NCI-H1105 treated with DMSO at 0.1 percent for 48 hours (cell line): Measurements from ENCODE around the gene PYGL.
"Not testable (repeated sequence)": the region's sequence is repeated elsewhere in the genome, so short reads cannot be mapped to it uniquely, and the experiment has no call there.

ENCODE experiments used
- DNase-seq: peaks from one replicate; lab custom pipeline; 2025; lab: John Stamatoyannopoulos, UW

Gene PYGL

GRCh38 chr14:50954811-50955372, 10.6 kb upstream of the PYGL start:
- peak; percentile 47 for DNase-seq

DNA sequence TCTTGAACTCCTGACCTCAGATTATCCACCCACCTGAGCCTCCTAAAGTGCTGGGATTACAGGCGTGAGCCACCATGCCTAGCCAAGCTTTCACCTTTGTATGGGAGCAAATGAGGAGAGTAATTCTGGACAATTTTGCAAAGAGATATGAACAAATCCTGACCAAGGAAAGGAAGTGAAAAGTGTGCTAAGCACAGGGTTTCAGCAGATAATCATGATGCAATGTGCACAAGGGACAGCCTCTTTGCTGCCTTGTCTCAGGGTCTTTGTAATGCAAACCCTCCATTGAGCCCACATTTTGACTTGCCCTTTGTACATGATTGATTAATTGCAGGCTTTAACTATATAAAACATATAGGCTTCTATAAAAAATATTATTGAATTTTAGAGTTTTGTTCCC, 9.2 kb upstream of the PYGL start:
- DNase-seq: no peak

- DNase-seq: no peak
Measured at GRCh38 chr14:50951032-50951431, 6.7 kb upstream of the PYGL start.

- no peak for DNase-seq
Measured at GRCh38 chr14:50948205-50948604, 3.9 kb upstream of the PYGL start.

GRCh38 chr14:50947446-50947845, 3.2 kb upstream of the PYGL start:
- no peak for DNase-seq

GRCh38 chr14:50946234-50946935, 2.1 kb upstream of the PYGL start:
- no peak for DNase-seq

DNA sequence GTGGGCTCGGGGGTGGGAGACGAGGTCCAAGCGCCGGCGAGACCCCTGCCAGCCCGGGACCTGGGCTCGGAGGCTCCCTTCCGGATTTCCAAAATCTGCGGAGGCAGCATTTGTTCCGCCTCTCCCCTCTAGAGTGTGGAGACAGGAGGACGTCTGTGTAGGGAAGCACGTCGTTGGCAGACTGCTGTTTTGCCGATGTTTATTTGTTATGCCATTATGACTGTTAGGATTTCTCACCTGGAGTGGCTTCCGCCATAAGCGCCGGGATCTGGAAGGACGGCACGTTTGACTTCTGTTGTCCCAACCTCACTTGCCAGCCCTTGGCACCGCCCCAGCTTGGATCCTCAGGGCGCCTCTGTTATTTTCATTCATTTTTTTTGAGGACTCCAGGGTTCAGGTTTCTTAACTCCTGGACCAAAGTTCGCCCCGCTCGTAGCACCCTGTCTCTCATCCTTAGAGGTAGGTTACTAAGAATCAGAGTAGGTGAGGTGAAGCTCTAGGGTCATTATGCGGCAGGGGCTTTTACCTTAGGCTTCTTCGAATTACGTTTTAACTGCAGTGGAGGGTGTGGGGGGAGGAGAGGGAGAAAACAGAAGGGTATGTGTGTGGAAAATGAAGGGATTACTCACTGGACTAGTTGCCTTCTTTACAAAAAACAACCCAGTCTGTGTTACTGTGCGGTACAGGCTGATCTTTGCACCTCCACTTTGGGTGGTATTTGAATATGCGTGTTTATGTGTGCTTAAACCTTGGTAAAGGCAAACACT, 547 bp upstream of the PYGL start:
- DNase-seq: peak; percentile 83

DNA sequence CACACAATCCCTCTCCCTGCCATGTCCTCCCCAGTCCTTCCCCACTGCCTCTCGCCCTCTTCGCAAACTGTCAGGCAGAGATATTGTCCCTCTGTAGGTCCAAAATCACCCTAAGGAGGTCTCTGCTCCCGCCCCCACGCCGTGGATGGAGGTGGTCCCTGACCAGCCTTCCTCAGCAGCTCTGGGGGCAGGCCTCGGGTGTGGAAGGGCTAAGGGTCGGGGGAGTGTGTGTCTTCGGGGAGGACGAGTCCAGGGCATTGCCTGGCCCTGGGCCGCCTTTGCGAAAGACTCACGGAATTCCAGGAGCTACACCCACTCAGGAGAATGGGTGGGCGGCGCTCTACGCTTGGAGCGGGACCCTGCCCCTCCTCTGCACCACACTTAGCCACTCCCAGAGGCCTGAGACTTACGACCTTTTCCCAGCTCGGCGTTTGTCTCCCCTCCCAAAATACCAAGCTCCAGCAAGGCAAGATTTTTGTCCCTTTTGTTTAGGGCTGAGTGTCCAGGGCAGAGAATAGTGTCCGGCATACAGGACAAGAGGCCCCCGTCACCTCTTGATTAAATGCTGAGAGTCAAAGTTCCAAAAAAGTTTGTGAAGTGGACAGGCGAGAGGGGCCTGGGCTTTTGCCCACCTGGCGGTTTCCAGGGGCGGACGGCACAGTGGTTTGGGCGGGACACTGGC, 881 bp downstream of the PYGL start:
- no peak for DNase-seq

- not testable (repeated sequence) for DNase-seq
Measured at GRCh38 chr14:50941638-50942037, 2.6 kb downstream of the PYGL start.

DNA sequence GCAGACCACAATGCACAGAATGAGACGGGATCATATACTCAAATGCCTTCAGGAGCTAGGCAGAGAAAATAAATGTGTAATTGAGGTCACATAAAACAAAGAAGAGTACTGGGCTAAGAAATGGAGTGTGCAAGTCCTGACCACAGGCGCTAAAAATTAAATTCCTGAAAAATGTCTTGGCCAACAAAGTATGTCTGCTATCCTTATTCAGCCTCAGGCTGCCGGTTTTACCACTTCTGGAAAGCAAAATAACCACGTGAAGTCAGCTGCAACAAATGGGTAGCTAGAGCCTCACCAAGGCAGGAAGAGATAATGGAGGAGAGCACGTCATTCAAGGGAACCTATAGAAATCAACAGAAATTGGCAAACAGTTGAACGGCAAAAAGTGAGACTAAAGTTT, 3.1 kb downstream of the PYGL start:
- no peak for DNase-seq

DNA sequence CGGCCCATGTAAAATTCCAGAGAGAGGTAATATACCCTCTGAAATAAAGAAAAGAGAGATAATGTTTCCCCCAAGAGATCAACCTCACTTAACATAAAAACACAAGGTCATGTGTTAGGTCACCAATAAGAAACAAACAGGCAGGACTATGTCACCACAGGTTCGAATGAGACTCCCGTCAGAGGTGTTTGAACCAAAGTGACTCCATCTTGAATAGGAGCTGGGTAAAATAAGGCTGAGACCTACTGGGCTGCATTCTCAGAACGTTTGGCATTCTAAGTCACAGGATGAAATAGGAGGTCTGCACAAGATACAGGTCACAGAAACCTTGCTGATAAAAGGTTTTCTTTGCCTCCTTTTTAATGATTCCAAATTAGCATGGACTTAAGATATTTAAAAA, 6.5 kb downstream of the PYGL start:
- DNase-seq: no peak

DNA sequence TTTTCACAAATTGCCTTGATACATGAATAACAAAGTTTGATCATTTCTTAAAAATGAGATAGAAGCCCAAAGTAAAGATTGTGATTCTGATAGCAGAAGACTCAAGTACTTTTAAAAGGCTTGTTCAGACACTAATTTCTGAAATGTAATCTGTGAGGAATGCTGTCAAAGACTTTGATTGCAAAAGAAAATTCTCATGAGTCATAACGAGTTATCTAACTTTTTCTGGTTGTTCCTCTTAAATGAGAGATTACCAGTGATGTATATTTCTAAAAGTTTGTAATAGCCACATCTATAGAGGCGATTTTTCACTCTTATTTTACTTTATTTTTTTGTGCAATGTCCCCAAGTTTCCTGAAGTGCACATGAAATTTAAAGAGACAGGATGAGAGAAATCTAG, 7.0 kb downstream of the PYGL start:
- no peak for DNase-seq

GRCh38 chr14:50936882-50937281, 7.4 kb downstream of the PYGL start:
- no peak for DNase-seq

GRCh38 chr14:50936016-50936340, 8.3 kb downstream of the PYGL start:
- DNase-seq: no peak

DNA sequence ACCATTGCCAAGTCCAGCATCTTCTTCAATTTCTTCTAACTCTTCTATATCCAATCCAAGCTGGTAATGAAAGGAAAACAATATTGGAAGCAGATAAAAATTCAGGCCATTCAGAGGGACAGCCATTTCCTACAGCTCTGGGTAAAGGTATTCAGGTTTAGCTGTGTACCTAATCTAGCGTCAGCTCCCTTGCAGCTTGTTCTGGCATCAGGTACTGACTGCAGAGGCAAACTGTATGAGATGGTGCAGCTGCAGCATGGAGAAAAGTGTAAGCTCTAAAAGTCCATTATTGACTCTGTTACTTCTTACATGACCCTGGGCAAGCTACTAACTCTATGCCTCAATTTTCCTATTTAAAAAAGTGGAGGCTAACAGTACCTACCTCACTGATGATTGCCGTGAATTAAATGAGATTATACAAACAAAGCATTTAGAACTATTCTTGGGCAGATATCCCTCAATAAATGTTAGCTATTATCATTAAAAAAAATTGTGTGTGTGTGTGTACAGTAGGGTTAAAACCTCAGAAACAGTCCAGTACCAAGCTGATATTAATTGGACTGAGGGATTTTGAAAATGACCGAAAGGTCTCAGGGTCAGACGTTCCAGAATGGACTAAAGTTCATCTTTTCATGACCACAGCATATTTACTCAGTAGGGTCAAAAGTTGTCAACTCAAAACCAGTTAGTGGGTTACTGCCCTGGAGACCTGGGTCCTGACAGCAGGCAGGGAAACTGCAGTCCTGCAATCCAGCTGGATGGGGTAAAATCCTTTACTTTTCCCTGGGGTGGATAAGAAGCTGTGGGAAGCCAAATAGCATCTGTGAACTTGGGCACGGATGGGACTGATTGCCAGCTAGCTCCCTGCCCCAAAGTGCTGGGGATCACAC, 8.9 kb downstream of the PYGL start:
- no peak for DNase-seq

DNA sequence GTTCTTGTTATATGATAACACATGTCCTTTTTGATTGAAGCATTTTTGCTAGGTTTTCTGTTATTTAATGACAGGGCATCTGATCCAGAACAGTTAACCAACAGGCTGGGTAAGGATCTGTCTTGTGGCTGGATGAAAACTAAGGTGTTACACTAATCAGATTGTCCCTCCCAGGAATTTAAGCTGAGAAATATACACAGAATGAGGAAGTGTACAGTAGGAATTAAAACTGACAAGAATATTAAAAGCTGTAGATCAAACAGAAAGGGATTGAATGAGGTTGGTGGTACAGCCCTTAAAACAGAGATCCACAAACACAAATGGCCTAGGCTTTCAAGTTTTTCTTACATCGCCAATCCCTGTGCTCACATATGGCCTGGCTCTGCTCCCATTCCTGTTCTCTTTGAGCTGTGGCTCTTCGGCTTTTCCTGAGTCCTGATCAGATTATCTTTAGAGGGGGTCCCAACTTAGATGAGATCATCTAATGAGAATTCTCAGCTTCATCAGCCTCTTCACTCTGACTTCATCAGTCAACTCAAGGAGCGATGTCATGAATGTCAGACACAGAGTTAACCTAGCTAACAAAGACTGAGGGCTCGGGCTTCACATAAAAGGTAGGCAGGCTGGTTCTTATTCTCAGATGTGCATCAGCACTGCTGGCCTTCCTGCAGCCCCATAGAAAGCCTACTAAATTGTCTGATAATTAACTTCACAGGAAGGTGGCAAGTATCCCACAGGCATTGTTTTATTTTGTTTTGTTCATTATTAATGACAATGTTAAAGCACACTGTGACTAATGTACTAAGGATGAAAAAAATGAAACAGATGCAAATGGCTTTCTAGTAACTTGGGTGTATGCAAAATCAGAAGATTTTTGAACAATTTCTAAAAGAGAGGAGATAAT, 11.4 kb downstream of the PYGL start:
- DNase-seq: no peak

DNA sequence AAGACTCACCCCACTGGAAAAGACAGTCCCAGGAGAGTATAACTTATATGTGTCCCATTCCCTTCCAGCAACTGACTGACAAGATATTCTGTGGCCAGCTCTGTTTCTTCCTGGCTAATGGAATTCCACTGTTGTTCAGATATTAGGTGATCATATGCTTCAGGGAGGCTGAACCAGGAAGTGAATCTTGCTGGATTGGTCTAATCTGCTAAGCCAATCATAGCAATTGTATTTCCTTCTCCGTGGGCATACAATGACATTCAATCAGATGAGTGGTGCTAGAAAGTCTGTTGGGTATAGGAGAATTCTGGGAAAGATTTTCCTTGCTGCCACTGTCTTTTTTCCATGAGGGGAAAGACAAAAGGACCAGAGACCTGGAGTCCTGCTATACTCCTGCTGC, 12.1 kb downstream of the PYGL start:
- no peak for DNase-seq

DNA sequence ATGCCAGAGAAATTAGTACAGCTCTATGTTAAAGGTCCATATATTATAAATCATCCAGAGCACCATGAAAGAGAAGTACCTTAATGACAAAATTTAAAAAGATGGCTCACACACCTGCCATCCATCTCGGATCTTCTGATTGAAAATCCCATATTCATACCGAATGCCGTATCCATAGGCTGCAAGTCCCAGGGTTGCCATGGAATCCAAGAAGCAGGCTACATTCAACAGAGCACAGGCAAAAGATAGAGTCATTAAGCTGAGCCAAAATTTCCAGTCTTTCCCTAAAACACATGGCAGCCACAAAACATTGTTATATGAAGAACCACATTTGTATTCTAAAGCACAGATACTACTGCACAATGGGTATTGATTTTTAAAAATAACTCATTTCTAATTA, 12.7 kb downstream of the PYGL start:
- DNase-seq: no peak

- DNase-seq: no peak
Measured at GRCh38 chr14:50929506-50929905, 14.8 kb downstream of the PYGL start.

- no peak for DNase-seq
Measured at GRCh38 chr14:50928002-50928635, 16.2 kb downstream of the PYGL start.
